GM10248 (cell line): ENCODE measurements around the gene VCPKMT.

ENCODE experiments used
- CTCF ChIA-PET: fragments of 300-600 bp; sonication (Branson Sonifier 250); formaldehyde crosslinking; extraction: SDS; loops from one replicate; lab custom pipeline; 2021; ENCODE audit warnings: antibody characterized with exemption; lab: Yijun Ruan, JAX
- POLR2A ChIA-PET: fragments of 350-650 bp; sonication (Branson Sonifier 250); formaldehyde crosslinking; extraction: SDS; loops from one replicate; lab custom pipeline; 2020; ENCODE audit warnings: antibody characterized with exemption; lab: Yijun Ruan, JAX
- DNase-seq: peaks from one replicate; pipeline ENCODE4 v3.0.0; 2012; ENCODE audit errors: extremely low spot score
- TF ChIP-seq, protein P1 (sequence below): IDR thresholded peaks from 2 replicates; pipeline ENCODE4 v1.5.1; 2012; ENCODE audit warnings: mild to moderate bottlenecking, low read depth; ENCODE audit errors: extremely low read depth, missing control alignments, control extremely low read depth

The VCPKMT gene

DNA sequence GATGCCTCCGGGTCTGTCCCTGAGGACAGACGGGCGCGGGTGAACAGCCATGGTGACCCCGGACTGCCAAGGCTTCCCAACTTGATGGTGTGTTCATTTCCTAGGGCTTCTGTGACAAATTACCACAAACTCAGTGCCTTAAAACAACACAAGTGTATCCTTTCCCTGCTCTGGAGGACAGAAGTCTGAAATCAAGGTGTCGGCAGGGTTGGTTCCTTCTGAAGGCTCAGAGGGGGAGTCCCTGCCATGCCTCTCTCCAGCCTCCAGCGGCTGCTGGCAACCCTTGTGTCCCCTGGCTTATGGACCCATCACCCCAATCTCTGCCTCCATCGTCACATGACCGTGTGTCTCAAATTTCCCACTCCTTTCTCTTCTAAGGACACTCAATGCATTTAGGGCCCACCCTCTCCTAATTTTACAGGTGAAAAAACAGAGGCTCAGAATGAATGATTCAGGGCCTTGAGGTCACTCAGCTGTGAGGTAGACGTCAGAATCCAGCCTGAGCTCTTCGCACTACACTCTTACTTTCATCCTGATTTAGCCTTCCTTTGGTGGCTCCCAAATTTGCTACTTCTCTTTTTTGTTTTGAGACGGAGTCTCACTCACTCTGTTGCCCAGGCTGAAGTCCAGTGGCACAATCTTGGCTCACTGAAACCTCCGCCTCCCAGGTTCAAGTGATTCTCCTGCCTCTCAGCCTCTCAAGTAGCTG, 45.4 kb downstream of the VCPKMT start:
- TF ChIP-seq, protein P1, sequence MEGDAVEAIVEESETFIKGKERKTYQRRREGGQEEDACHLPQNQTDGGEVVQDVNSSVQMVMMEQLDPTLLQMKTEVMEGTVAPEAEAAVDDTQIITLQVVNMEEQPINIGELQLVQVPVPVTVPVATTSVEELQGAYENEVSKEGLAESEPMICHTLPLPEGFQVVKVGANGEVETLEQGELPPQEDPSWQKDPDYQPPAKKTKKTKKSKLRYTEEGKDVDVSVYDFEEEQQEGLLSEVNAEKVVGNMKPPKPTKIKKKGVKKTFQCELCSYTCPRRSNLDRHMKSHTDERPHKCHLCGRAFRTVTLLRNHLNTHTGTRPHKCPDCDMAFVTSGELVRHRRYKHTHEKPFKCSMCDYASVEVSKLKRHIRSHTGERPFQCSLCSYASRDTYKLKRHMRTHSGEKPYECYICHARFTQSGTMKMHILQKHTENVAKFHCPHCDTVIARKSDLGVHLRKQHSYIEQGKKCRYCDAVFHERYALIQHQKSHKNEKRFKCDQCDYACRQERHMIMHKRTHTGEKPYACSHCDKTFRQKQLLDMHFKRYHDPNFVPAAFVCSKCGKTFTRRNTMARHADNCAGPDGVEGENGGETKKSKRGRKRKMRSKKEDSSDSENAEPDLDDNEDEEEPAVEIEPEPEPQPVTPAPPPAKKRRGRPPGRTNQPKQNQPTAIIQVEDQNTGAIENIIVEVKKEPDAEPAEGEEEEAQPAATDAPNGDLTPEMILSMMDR, result no peak
- CTCF ChIA-PET, result interaction anchor here (0.9 to 4.5 kb wide), 11 partner anchors 9 to 437 kb away, joined by 3 to 28 read pairs (median 3); partner anchors contain the start of gene NEMF
- POLR2A ChIA-PET, result interaction anchor here (0.6 to 1.7 kb wide), 2 partner anchors 11 to 465 kb away, joined by 4 to 5 read pairs; no protein-coding TSS in a partner anchor
- DNase-seq, result no peak

DNA sequence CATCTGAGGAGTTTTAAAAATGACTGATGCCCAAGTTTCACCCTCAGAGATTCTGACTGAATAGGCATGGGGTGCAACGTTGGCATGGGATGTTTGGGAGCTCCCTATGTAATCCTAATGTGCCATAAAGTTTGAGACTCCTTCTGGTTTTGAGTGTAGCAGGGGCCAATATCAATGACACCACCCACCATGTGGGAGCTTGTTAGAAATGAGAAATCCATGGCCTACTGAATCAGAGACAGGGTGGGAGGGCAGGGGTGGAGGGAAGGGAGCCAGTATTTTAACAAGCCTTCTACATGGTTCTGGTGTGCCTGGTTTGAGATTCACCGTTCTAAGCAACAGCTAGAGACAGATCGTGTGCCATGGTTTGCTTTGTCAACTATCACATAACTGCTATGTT, 46.1 kb downstream of the VCPKMT start:
- ChIA-PET CTCF (interaction anchor here (0.9 to 4.5 kb wide), 9 partner anchors 10 to 218 kb away, joined by 3 to 28 read pairs (median 3); partner anchors contain the start of gene NEMF), POLR2A (interaction anchor here (1.7 kb wide), 1 partner anchor 12 kb away, joined by 5 read pairs; no protein-coding TSS in a partner anchor)
- TF ChIP-seq, protein P1, result no peak
- DNase-seq, result no peak

DNA sequence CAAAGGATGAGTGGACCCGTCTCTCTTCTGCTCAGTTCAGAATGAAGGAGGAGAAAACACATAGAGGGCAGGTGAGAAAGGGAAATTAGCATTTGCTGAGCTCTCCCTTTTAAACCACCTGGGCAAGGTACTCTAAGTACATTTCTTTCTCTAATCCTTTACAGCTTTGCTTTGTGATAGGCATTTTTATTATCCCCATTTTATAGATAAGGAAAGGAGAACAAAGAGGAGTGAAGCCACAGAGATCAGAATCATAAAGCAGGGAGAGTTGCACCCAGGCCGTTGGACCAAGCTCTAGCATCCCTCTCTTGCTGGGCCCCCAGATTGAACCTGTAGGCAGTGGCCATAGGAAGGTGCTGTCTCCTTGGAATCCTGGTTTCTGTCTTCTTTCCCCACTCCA, 47.0 kb downstream of the VCPKMT start:
- DNase-seq, result no peak
- POLR2A ChIA-PET, result interaction anchor here (0.7 kb wide), 1 partner anchor 76 kb away, joined by 3 read pairs; no protein-coding TSS in a partner anchor
- TF ChIP-seq, protein P1, result no peak
- CTCF ChIA-PET, result interaction anchor here (4.5 kb wide), 1 partner anchor 13 kb away, joined by 28 read pairs; no protein-coding TSS in a partner anchor

DNA sequence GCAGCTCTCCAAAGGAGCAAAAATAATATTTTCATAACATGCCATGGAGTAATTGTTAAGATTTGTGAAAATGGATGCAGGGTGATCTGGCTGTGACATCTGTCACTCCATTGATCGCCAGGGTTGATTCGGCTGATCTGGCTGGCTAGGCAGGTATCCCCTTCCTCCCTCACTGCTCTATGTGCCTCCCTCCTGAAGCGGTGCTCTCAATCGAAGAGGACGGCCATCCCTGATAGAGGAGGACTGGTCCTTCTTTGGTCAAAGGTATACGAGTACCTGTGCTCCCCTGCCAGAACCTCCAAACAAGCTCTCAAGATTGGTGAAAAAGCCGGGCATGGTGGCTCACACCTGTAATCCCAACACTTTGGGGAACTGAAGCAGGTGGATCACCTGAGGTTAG, 47.9 kb downstream of the VCPKMT start:
- TF ChIP-seq, protein P1, result no peak
- DNase-seq, result no peak
- ChIA-PET CTCF (interaction anchor here (1.1 to 4.5 kb wide), 4 partner anchors 13 to 49 kb away, joined by 3 to 28 read pairs (median 6); no protein-coding TSS in a partner anchor), POLR2A (no interaction called here)

DNA sequence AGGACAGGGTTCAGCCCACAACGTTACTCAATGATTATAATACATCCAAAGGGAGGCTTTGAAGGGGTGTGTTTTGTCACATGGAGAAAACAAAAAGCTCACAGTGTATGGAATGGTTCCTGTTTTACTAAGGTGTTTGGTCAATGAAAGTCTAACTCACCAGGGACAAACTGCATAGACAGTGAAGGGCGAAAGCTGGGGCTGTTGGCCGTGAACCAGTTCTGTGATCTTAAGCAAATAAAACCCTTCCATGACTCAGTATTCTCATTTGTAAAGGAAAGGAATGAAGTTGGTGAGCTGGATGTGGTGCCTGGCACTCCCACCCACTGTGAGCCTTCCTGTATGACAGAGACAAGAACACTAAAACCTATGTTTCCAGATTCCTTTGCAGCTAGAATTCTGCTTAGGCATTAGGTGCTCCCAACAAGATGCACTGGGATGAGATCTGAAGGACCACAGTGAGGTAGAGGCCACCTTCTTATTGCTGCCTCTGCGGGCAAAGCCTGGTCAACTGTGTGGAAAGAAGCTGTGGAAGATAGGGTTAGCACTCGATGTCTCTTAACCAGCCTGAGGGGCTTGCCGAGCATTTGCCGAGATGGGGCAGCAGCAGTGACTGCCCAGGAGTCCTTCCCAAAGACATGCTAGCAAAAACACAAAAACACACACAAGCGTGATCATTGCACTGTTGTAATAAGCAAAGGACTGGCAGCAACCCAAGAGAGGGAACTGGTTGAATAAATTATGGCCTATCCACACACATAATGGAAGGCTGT, 48.5 kb downstream of the VCPKMT start:
- no peak for DNase-seq
- POLR2A ChIA-PET, result no interaction called here
- TF ChIP-seq, protein P1, result no peak
- CTCF ChIA-PET, result interaction anchor here (1.1 to 1.8 kb wide), 5 partner anchors 13 to 202 kb away, joined by 3 to 6 read pairs (median 4); no protein-coding TSS in a partner anchor

DNA sequence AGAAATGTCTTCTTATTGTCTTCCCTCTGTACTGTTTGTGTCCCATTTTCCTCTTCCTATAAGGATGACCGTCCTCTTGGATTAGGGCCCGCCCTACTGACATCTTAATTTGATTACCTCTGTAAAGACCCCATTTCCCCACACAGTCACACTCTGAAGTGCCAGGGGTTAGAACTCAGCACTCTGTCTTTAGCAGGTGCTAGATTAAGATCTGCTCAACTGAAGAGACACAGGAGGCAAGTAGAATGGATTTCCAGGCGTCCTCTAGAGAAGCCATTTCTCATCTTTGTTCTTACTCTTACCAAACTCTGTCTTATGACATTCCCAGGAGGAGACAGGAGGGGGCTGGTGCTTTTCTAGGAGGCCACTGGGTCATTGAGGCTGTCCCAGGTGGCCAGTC, 50.8 kb downstream of the VCPKMT start:
- no peak for DNase-seq
- CTCF ChIA-PET, result no interaction called here
- TF ChIP-seq, protein P1, result no peak
- POLR2A ChIA-PET, result no interaction called here
